ENCODE measurements around the gene CUBN.

GRCh38 chr10:16952080-16952479 lies 177.5 kb downstream of the CUBN start:
- TF ChIP-seq YY1 (IDR thresholded peaks at IDR 0.05; ENCODE audit: insufficient read depth, insufficient read length) (no peak), SUZ12 (IDR thresholded peaks at IDR 0.05; ENCODE audit: extremely low read depth, insufficient read depth, insufficient read length) (no peak), ZNF274 (IDR thresholded peaks at IDR 0.05; ENCODE audit: low read depth, low read length) (no peak)

Data from NT2/D1 (cell line).